Psoas muscle (tissue), 8 donors: Measurements from ENCODE around the gene CLCNKB. TPM values are rescaled to one million over a fixed set of nuclear protein-coding genes. Genes with fewer than 3 reads are reported as not detected.
"Not testable (repeated sequence)": the region's sequence is repeated elsewhere in the genome, so short reads cannot be mapped to it uniquely, and the experiment has no call there.

Experiments used
- ATAC-seq, 4 donors: fragments of 200-7000 bp; cut with Tn5 transposase; one replicate each; pipeline ENCODE4 v1.9.1; 2020; ENCODE audit warnings: moderate library complexity in 3 of 4, mild to moderate bottlenecking in 2 of 4
- DNase-seq, 2 donors: peaks; one replicate each; pipeline ENCODE4 v3.0.0-alpha.2; 2020
- H3K27ac ChIP-seq: fragments of 200-600 bp; one replicate; pipeline ENCODE4 v1.8.0; 2022
- H3K27me3 ChIP-seq, 3 donors: fragments of 200-600 bp in 1 of 3; one replicate each; pipeline versions ENCODE4 v1.6.1 to v1.8.0; 2013 to 2022; ENCODE audit warnings: low read length in 2 of 3, mild to moderate bottlenecking in 2 of 3, moderate library complexity in 1 of 3; ENCODE audit not compliant: insufficient read depth in 3 of 3
- H3K36me3 ChIP-seq, 2 donors: fragments of 200-600 bp in 1 of 2; one replicate each; pipeline versions ENCODE4 v1.6.1 to v1.8.0; 2013 to 2022; ENCODE audit warnings: low read depth in 1 of 2, mild to moderate bottlenecking in 1 of 2, moderate library complexity in 1 of 2; ENCODE audit not compliant: insufficient read depth in 1 of 2
- H3K4me1 ChIP-seq: fragments of 200-600 bp; one replicate; pipeline ENCODE4 v1.8.0; 2022
- H3K4me3 ChIP-seq: fragments of 200-600 bp; one replicate; pipeline ENCODE4 v1.8.0; 2022; ENCODE audit warnings: mild to moderate bottlenecking
- H3K9me3 ChIP-seq: fragments of 200-600 bp; one replicate; pipeline ENCODE4 v1.8.0; 2022
- WGBS, 3 donors: extraction: QIAGEN DNeasy Blood & Tissue Kit; methylation state at CpG; one replicate each; pipeline versions ENCODE4 v1.1.6 to v1.1.7; 2013; 5-methylcytosine and 5-hydroxymethylcytosine counted together
- intact Hi-C, 2 donors: fragments of 100-400 bp; cut with DNase I; formaldehyde crosslinking; loops; one replicate each; pipeline versions ENCODE4 v1.11.0 to v1.14.2; 2022
- polyA plus RNA-seq, 3 donors: library from polyadenylated mRNA; stranded (reverse); fragments of 200-250 nt; gene quantifications; one replicate each; pipeline ENCODE4 v1.2.3, GENCODE V29; 2013
- total RNA-seq, 4 donors: library from RNA; stranded (reverse); fragmentation: NEBNext Ultra II Directional in 2 of 4; extraction: Animal tissue kit (Norgen Biotek cat#: 25700) in 2 of 4; gene quantifications; one replicate each; pipeline versions ENCODE4 v1.2.1 to v1.2.4, GENCODE V29; 2021 to 2023
- TF ChIP-seq, protein P1 (sequence below): fragments of 200-600 bp; IDR thresholded peaks from one replicate; pipeline ENCODE4 v1.8.0; 2022; ENCODE audit warnings: antibody characterized with exemption
- donor health status: healthy with polysubstance abuse.
- donor health status: DM: no; HTN: no; CAD: no; lungs with moderate emphysema.
- donor health status: Bipolar disorder and iron deficiency.
- donor health status: healthy.
- donor health status: DM: yes; HTN: yes; CAD: no.
- donor health status: DM: no; HTN: no; CAD: no.
- donor health status: DM: no; HTN: no; CAD: no.
- donor health status: DM: yes; HTN: yes; CAD: no.

Gene CLCNKB
- total and polyA plus RNA-seq, 7 donors, result 0.05 to 0.31 (median 0.30) TPM; not detected in 4

DNA sequence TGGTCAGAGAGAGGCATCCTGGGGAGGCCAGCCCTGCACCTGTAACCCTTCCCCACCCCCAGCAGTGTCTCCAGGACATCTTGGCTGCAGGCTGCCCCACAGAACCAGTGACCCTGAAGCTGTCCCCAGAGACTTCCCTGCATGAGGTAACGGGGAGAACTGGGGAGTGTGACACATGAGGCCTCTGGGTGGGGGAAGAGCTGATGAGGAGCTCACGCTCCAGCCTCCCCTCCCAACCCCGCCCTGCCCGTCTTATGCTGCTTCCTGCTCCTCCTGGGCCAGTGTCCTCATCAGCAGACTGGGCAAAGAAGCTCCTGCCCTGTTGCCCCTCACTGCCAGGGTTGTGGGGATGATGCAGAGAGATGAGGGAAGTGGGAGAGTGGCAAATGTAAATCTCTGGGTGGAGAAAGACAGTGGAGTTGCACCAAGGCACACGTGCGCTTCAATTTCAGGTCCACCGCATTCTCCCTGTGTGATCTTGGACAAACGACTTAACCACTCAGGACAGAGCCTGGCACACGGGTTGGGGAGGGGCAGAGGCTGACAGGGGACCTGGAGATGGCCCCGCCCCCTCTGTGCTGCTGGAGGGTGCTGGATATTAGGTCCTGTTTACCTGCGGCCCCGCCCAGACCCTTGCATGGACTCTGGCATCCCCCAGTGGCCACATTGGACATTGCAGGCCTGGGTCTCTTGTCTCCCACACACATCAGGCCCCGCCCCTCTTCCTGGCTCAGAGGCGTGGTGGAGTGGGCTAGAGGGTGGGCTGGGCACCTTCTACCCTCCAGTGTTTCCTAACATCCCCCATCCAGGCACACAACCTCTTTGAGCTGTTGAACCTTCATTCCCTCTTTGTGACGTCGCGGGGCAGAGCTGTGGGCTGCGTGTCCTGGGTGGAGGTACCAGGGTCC is 12.3 kb downstream of the CLCNKB start:
- intact Hi-C loops, result loop anchor here (1.0 to 5.0 kb wide), 4 partner anchors 19 to 264 kb away; no protein-coding TSS in a partner anchor
- H3K27ac ChIP-seq, result no peak overlapping the region
- WGBS, 3 donors, result 43 to 46% (median 45%) methylated on average over 16 to 18 of the region's 18 CpGs

DNA sequence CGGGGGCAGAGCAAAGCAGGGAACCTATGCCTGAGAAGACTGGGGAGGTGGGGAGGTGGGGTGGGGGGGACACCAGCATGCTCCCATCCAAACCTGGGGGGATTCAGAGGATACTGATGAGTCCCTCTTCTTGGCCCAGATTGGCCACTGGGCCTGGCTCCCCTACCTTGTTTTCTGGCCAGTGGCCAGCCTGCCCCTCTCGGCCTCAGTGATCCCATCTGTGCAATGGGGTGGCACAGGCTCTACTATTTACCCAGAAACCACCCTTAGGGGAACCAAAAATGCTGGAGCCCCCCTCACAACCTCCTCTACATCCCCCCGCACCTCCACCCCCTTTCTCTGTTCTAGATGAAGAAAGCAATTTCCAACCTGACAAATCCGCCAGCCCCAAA is 12.9 kb downstream of the CLCNKB start:
- not testable (repeated sequence) for H3K36me3 ChIP-seq, H3K27me3 ChIP-seq, H3K4me1 ChIP-seq, H3K4me3 ChIP-seq, H3K27ac ChIP-seq, ATAC-seq, DNase-seq, H3K9me3 ChIP-seq
- 35 to 71% (median 44%) methylated on average over 2 to 4 of the region's 4 CpGs for WGBS, 3 donors
- intact Hi-C loops, result loop anchor here (1.0 to 5.0 kb wide), 4 partner anchors 20 to 264 kb away; no protein-coding TSS in a partner anchor

More for the DNA sequence above, 12.3 kb downstream of the CLCNKB start:
- ATAC-seq (peak; percentile 88 to 94 (median 92)), DNase-seq (peak; percentile 86 to 91)
- Histone ChIP-seq H3K4me1 (no peaks in the 10 kb centered on the region), H3K36me3 (no peaks in the 10 kb centered on the region), H3K9me3 (no peaks in the 10 kb centered on the region), H3K27me3 (no peaks in the 10 kb centered on the region), H3K4me3 (no peak overlapping the region)
- TF ChIP-seq, protein P1, sequence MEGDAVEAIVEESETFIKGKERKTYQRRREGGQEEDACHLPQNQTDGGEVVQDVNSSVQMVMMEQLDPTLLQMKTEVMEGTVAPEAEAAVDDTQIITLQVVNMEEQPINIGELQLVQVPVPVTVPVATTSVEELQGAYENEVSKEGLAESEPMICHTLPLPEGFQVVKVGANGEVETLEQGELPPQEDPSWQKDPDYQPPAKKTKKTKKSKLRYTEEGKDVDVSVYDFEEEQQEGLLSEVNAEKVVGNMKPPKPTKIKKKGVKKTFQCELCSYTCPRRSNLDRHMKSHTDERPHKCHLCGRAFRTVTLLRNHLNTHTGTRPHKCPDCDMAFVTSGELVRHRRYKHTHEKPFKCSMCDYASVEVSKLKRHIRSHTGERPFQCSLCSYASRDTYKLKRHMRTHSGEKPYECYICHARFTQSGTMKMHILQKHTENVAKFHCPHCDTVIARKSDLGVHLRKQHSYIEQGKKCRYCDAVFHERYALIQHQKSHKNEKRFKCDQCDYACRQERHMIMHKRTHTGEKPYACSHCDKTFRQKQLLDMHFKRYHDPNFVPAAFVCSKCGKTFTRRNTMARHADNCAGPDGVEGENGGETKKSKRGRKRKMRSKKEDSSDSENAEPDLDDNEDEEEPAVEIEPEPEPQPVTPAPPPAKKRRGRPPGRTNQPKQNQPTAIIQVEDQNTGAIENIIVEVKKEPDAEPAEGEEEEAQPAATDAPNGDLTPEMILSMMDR, result peak; percentile 95

DNA sequence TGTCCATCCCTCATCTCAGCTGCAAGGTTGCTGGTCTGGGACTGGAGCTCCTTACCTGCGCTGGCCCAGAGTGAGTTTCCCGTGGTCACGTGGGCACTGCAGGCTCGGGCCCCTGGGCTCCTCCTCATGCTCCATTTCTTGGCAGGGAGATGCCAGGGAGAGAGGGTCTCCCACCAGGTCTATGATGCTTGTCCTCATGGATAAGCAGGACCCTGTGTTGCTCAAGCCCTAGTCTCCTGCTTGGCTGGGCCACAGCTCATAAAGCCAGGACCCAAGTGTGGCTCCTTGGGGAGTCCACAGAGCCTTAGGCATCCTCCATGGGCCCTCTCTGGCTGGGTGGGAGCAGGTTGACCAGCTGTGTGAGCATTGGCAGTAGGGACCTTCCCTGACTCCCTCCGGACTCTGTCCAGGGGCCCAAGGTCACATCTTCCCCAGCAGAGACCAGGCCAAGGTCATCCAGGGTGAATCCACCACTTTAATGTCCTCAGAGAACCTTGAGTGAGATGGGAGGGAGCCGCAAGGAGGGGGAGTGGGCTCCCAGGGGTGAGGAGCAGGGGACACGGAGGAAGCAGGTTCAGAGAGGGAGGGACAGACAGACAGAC is 13.8 kb downstream of the CLCNKB start:
- H3K4me3 ChIP-seq, DNase-seq, H3K4me1 ChIP-seq, ATAC-seq, H3K36me3 ChIP-seq, H3K9me3 ChIP-seq, H3K27ac ChIP-seq, H3K27me3 ChIP-seq: not testable (repeated sequence)
- 70 to 79% (median 72%) methylated on average over 6 to 7 of the region's 7 CpGs for WGBS, 3 donors
- intact Hi-C loops, result loop anchor here in 1 of 2 donors (2.0 to 5.0 kb wide), 3 partner anchors 21 to 265 kb away; no protein-coding TSS in a partner anchor

DNA sequence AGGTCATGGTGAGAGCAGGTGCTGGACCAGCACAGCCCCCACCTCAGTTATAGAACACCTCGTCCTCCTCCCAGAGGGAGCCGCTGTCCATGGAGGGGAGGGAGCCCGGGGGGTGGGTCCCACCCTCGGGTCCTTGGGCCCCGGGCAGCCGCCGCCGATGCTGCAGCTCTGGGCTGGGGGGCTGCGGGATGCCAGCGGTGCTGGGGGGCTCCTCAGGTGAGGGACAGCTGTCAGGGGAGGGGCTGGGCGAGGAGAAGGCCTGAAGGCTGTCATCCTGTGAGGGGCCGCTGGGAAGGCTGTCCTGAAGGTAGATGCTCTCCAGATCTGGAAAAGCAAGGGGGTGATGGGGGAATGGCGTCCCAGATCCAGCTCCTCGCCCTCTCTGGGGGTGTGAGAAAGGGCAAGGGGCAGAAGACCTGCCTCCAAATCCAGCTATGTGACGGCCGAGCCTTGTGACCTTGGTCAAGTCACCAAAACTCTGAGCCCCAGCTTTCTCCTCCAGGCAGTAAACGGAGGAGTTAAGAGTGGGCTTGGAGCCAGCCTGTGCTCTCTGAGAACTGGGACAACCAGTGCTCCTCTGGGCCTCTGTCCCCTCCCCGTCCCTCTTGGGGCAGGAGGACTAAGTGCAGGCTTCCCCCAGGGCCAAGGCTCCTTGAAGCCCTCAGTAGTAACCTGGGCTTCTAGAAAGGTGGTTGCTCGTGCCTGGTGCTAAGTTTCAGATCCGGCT is 15.0 kb downstream of the CLCNKB start:
- not testable (repeated sequence) for ATAC-seq, H3K4me1 ChIP-seq, H3K27ac ChIP-seq, H3K27me3 ChIP-seq, H3K36me3 ChIP-seq, H3K9me3 ChIP-seq, DNase-seq, H3K4me3 ChIP-seq
- WGBS, 3 donors, result 59 to 69% (median 66%) methylated on average over 5 to 17 of the region's 20 CpGs
- intact Hi-C loops, result loop anchor here (2.0 to 5.0 kb wide), 2 partner anchors 24 to 266 kb away; no protein-coding TSS in a partner anchor

DNA sequence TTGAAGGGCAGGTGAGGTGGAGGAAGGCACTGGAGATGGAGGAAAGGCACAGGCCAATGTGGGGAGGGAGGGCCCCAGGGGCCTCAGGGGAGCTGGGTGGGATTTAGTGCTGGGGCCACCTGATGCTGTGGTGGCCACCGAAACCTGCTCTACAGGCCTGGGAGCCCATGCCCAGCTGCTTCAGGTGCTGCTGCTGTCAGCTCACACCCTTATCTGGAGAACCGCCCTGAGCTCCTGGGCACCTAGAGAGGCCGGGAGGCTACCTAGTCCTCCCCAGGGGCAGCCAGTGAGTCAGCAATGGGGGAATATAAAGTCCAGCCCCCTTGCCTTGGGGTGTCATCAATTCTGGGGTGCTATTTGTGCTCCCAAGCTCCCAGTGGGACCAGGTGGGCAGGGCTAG is 17.7 kb downstream of the CLCNKB start:
- intact Hi-C loops, result no loop called here
- H3K4me3 ChIP-seq, result no peak overlapping the region
- no peaks in the 10 kb centered on the region for H3K36me3 ChIP-seq
- H3K27me3 ChIP-seq, result peaks cover 0 to 2% (median 0%) of the 10 kb centered on the region in 3 donors
- no peaks in the 10 kb centered on the region for H3K4me1 ChIP-seq
- H3K27ac ChIP-seq, result no peak overlapping the region
- WGBS, 3 donors, result 96 to 98% (median 97%) methylated on average over 3 of the region's 3 CpGs
- TF ChIP-seq, protein P1, result no peak
- no peaks in the 10 kb centered on the region for H3K9me3 ChIP-seq
- ATAC-seq (no peak), DNase-seq (no peak)

DNA sequence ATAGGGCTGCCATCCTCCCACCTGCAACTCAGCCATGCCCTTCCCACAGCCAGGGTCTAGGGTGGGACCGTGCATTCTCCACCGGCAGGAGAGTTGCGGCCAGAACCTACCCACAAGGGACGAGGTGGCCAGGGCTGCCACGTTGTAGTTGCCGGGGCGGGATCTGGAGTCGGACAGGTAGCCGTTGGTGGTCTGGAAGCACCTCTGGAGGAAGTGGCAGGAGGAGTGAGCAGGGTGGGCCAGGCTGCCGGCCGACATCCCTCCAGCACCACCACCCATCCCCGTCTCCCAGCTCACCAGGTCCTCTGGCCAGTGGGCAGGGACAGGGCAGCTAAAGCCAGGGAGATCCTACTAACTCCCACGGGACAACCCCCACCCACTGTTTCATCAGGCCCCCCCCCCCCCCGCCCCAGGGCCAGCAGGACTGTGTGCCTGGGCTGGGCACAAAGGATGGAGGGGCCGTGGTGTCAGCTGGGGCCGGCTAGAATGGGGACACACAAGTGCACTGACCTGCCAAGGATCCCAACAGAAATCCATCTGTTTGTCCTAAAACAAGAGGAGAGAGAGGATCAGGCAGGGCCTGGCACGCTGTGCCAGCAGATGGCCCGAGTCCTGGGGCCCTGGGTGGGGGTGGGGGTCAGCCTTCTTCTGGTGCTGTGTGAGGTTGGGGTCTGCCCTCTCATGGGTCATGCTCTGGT is 18.6 kb downstream of the CLCNKB start:
- H3K4me3 ChIP-seq, H3K9me3 ChIP-seq, H3K27ac ChIP-seq, ATAC-seq, DNase-seq, H3K27me3 ChIP-seq, H3K36me3 ChIP-seq, H3K4me1 ChIP-seq: not testable (repeated sequence)
- WGBS, 3 donors, result 52 to 72% (median 63%) methylated on average over 15 to 18 of the region's 18 CpGs
- intact Hi-C loops, result loop anchor here in 1 of 2 donors (1.0 kb wide), 1 partner anchor 21 kb away; no protein-coding TSS in a partner anchor

DNA sequence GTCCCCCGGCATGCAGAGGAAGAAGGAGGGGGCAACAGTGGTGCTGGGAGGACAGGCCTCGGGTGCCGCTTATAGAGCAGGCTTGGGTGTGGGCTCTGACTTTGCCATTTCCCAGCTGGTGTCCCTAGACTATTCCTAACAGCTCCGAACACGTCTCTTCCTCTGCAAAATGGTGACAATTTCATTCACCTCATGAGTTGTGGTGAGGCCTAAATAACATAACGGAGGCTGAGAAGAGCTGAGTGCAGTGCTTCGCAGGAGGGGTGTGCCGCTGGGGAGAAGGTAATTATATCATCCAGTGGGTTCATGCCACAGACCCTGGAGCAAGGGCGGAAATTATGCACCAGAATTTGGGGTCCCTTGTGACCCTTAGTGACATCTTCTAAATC is 19.1 kb downstream of the CLCNKB start:
- H3K4me3 ChIP-seq, H3K9me3 ChIP-seq, H3K27ac ChIP-seq, ATAC-seq, H3K4me1 ChIP-seq, H3K27me3 ChIP-seq, H3K36me3 ChIP-seq, DNase-seq: not testable (repeated sequence)
- intact Hi-C loops, result loop anchor here in 1 of 2 donors (1.0 kb wide), 1 partner anchor 21 kb away; no protein-coding TSS in a partner anchor
- 81 to 85% (median 82%) methylated on average over 9 of the region's 9 CpGs for WGBS, 3 donors
